NCI-H748 (cell line): ENCODE results near the gene TDRD7.

Experiments used
- DNase-seq: peaks from one replicate; lab custom pipeline; 2025; ENCODE audit not compliant: unreplicated experiment; lab: John Stamatoyannopoulos, UW

Gene TDRD7

DNA sequence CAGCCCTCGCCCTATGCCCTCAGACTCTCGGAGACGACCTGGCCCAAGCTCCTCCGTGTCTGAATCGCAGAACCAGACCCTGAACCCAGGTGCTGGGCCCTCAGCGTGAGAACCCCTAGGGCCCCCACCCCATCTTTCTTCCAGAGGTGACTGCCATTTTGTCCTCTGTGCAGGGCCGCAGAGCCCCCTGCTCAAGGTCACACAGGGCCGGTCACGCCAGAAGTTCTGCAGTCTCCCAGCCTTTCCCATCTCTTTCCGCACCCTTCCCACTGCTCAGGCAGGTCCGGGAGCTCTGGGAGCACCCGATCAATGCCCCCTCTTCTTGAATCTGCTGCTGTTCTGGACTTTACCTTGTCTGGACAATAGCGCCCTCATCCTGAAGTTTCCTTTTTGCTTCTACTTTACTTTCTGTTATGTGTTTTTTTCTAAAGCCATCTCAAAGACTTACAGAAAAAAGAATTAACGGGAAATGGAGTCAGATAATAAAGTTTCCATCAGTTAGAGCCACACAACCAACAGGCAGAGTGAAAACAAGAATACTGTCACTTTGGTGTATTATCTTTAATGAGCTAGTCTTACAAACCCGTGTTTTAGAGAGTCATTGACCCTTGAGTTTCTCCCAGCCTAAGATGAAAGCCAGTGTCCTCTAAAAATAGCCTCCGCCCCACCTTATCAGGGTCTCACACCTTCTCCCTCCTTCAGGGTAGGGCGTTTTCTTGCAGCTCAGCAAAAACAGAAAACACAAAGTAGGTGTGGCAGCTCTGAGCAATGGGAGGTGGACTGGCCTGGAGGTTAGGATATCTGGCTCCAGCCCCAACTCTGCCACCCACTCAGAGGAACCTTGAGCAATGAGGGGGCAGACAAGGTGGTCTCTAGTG lies 91.3 kb downstream of the TDRD7 start:
- no peak for DNase-seq

DNA sequence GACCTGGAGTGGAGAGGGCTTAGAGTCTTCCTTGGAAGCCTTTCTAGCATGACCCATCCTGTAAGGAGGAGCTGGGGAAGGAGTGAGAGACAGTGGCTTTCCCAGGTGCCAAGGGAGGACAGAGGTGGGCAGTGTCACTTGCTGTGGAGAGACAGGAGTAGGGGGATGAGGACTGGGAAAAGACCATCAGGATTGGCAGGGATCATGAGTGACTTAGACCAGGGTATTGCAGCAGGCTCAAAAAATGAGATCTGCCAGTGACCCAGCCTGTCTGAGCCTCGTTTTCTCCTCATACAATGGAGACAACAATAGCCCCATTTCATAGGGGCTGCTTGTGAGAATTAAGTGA lies 91.9 kb downstream of the TDRD7 start:
- DNase-seq = no peak

DNA sequence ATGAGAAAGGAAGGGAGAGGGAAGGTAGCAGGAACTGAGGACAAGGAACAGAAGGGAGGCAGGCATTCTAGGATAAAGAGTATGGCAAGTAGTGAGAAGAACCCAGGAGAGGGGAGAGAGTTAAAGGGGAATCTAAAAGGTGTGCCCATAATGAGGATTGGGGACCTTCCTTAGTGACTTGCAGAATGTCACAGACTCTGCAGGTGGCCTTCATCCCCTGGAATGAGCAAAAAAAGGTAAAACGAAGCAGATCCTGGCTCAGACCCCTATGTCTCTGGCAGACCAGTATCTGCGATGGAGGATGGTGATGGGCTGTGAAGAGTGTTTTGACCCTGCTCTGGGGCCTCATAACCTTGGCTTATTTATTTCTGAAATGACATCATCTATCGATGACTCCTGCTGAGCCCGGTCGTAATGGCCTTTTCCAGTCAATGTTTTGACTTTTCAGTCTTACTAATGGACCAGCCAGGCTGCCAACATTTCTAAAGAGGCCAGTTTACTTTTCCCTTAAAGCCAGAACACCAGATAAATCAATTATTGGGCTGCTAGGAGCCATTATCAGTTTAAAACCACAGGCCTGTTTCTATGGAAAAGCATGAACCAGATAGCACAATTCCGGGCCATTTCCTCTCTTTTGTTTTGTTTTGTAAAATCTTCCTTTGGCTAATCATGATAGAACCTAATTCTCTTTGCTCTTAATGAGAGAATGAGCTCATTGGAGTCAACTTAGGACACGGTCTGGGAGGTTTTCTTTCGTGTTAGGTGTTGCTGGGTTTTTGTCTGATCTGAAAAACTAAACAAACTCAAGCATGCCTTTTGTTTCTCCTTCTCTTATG lies 92.7 kb downstream of the TDRD7 start:
- peak; percentile 58 for DNase-seq

GRCh38 chr9:97505845-97506244 lies 93.9 kb downstream of the TDRD7 start:
- no peak for DNase-seq

DNA sequence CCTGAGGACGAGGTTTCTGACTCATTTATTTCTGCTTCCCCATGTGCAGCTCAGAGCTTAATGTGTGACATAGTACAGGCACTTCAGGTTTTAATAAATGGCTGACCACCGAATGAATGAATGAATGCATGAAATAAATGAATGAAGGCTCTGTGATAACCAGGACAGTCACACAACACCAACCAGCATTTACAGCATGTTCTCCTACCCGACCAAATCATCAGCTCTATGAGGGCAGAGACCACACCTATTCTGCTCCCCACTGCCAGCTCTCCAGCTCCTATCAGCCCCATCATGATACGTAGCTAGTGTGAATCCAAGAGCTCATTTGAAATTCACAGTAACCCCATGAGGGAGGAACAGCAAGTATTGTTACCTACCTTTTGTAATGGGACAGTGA lies 94.4 kb downstream of the TDRD7 start:
- DNase-seq = no peak

DNA sequence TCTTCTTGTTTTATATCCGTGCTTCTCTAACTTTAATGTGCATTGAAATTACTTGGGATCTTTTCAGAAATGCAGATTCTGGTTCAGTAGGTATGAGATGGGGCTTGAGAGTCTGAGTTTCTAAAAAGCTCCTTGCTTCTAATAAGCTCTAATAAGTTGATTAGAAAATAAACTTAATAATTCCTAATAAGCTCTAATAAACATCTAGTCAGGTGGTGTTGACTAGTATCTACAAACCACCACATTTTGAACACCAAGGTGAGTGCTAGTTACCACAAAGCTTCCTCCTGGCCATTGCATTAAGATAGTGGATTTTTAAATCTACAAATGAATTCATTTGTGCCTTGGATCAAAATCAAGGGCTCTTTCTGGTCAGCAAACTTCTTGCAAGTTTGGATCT lies 94.9 kb downstream of the TDRD7 start:
- no peak for DNase-seq

GRCh38 chr9:97507428-97507984 lies 95.6 kb downstream of the TDRD7 start:
- no peak for DNase-seq

DNA sequence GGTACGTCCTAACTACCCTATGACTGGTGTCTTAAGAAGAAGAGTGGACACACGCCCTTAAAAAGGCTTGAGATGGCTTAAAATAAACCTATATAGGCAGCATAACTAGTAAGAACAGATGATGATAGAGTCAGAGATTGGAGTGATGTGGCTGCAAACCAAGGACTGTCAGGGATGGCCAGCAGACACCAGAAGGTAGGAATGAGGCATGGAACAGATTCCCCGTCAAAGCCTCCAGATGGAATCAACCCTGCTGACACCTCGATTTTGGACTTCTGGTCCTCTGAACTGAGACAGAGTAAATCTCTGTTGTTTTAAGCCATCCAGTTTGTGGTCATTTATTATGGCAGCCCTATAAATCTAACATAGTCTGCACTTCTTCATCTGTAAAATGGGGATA lies 97.0 kb downstream of the TDRD7 start:
- no peak for DNase-seq

DNA sequence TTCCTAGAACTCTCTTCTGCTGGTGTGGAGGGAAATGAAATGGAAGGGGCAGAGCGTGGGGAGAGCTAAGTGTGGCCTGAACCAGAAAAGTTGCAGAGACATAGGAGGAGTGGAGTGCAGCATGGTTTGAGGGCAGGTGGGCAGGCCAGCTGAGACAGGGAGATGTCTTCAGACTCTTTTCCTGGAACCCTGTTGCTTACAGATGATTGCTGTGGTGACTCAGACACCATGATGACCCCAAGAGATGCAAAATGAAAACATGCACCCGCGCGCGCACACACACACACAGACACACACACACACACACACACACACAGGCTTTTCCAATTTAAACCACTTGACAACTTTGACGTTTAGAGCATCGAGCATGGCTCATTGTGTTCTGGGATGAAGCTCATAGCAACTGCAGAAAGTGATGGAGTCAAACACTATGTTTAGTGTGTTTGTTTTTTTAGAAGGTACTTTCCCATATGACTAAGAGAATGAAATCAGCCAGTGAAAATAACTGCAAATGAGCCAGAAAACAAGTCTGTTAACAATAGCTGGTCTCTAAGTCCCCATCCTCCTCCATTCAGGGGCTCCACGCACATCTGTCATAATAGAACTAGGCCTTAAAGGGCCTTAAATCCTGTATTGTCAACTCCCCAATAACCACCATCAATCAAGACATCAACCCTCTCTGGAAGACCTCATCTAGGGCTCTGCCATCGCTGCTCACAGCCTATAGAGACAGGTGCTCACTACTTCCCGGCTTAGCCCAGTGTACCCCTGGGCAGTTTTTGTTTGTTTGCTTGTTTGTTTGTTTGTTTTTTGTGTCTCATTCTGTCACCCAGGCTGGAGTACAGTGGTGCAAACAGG lies 99.1 kb downstream of the TDRD7 start:
- no peak for DNase-seq

- no peak for DNase-seq
These were observed 99.9 kb downstream of the TDRD7 start for GRCh38 chr9:97511655-97512427.

DNA sequence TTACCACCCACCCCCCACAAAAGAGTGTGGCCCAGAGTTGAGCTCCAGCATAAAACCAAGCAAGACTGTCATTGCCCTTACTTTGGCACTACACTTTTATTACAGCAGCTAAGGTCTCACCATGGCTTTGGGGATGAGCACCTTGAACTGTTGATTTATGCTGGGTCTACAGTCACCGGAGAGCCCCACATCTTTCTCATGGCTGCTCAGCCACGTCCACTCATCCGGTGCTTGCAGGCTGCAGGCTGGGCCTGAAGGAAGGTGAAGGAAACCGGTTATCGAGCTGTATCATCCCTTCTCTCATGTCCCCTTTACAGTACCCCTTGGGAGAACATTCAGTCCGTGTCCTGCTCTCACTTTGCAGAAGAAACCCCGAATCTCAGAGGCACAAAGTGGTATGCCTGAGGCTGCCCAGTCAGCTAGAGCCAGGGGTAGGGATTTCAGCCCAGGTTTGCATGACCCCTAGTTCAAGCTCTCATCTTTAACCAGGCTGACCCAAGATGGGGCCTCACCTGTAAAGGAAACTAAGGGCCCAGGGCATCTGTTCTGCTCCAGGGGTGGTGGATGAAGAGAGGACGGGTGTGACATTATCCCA lies 101.2 kb downstream of the TDRD7 start:
- DNase-seq = no peak

DNA sequence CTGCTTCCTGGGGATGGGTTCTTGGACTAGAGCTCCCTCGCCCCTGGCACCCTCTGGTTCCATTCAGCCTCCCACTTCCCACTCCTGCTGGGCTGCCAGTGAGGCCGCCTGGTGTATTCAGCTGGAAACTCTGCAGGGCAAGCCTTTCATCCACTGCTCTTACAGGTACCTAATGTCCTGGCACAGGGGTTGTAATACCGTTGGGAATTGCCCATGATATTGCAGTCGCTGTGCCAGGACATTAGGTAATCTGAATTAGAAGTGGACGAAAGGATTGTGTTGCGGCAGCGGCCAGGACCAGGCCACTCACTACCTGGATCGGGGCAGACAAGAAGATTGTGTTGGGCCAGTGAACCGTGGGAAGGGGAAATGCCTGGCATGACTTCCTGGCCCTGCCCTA lies 102.6 kb downstream of the TDRD7 start:
- no peak for DNase-seq

DNA sequence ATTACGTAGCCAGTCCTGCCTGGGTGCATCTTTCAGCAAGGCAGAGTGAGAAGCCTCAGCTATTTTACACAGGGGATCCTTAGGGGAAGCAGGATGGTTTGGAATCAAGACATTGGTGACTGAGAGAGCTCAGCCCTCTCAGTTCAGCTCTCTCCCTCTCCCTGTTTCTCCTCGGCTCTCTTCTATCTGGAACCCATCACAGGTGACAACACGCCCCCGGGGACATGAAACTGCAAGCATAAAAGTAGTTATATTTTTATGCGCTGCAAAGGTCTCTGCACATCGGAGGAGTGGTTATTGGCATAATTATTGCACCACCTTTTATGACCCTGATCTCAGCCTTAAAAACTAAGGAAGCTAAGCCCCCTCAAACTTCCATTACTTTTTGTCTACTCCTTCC lies 103.8 kb downstream of the TDRD7 start:
- no peak for DNase-seq

DNA sequence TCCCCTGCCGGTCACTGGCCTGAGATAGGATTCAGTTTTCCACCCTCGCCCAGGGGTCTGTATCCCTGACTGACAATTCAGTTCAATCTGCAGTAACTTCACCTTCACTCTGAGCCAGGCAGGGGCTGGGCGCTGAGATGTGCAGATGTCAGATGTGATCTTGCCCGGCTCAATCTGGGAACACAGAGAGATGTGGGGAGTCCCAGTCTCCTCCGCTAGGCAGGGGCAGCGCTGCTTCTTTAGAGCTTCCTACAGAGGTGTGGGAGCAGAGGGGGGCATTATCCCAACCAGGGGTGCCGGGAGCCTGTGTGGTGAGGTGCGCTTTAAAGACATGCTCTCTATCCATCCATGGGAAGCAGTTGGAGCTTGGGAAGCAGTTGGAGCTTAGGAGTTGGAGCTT lies 104.2 kb downstream of the TDRD7 start:
- DNase-seq = no peak

- no peak for DNase-seq
These were observed 105.6 kb downstream of the TDRD7 start for GRCh38 chr9:97517331-97518089.

- DNase-seq = no peak
These were observed 106.4 kb downstream of the TDRD7 start for GRCh38 chr9:97518166-97518908.

GRCh38 chr9:97518909-97519307 lies 107.0 kb downstream of the TDRD7 start:
- peak; percentile 12 for DNase-seq

DNA sequence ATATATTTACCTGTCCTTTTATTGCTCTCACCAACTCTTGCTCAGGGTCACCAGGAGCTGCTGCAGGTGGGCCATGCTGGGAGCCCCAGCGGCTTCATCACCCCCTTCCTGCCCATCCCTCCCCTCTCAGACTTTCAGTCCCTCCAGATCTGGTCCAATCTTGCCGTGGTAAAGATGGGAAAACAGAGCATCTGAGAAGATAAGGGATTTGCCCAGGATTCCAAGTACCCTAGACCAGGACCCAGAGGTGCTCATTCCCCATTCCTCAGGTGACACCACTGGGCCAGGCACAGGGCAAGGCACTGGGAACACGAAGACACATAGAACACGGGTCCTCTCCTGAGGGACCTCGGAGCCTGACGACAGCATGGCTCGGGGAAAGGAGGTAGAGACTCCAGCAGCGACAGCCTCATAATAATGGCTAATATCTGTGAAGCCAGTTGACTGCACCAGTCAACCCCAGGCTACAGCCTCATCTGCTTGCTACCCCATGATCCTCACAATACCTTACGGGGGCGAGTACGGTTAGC lies 107.6 kb downstream of the TDRD7 start:
- no peak for DNase-seq
